Left forelimb (tissue), 1 donor: ENCODE results near the gene RHAG.

Experiments used
- DNase-seq: peaks from one replicate; pipeline ENCODE4 v3.0.0-alpha.2; 2018; ENCODE audit warnings: low spot score

Gene RHAG

GRCh38 chr6:49564552-49564951 is 72.1 kb downstream of the RHAG start:
- DNase-seq: no peak

DNA sequence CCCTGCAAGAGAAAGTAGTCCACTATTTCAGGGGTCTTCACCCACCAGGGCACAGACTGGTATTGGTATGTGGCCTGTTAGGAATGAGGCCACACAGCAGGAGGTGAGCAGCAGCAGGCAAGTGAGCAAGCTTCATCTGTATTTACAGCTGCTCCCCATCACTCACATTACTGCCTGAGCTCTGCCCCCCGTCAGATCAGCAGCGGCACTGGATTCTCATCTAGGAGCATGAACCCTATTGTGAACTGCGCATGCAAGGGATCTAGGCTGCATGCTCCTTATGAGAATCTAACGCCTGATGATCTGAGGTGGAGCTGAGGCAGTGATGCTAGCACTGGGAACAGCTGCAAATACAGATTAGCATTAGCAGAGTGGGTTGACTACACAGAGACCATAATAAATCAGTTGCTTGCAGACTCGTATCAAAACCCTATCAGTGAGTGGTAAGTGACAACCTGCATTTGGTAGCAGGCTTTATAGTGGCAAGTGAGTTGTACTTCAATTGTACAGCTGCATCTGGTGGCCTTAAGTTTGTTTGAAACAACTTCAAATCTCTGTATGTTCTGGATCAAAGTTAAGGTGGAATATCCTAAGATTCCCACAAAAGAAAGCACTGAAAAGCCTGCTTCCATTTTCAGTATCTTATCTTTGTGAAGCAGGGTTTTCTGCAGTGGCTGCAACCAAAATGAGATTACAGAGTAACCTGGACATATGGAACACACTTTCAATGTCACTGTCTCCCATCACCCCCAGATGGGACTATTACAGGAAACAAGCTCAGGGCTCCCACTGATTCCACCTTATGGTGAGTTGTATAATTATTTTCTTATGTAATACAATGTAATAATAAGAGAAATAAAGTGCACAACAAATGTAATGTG is 73.4 kb downstream of the RHAG start:
- DNase-seq: no peak

GRCh38 chr6:49558238-49558637 is 78.4 kb downstream of the RHAG start:
- DNase-seq: no peak

- DNase-seq: no peak
Observed at GRCh38 chr6:49557177-49557576, 79.5 kb downstream of the RHAG start.

DNA sequence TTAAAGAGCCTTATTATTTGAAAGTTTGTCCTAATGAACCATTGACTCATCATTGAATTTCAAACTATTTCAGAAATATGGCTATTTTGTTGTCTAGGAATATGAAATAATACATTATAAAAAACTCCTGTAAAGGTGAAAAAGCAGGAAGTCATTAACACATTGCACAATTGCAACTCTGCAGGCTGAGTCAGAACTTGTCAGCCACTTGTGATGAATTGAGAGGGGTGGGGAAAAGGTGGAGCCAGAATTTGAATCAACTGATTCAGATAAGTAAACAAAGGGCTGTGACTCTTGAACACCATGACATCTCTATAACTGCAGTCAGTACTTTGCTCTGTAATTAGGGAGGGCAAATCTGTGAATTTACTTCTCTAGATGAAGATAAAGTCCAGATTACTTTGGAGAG is 80.2 kb downstream of the RHAG start:
- no peak for DNase-seq

DNA sequence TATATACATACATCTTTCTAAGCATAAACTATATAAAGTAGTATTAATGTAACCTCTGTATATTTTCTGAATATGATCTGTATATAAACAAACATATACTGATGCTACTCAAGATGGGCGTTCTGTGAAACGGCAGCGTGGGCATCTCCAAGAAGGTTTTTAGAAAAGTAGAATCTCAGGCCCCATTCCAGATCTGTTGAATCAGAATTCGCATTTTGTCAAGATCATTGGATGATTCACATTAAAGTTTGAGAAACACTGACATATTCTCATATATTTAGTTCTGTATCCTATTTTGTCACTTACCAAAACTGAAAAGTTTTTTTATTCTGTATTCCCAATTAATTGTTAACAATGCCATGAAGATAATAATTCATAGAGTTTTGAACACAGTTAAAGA is 80.7 kb downstream of the RHAG start:
- no peak for DNase-seq
